Measurements from ENCODE around the gene GPC5.

DNA sequence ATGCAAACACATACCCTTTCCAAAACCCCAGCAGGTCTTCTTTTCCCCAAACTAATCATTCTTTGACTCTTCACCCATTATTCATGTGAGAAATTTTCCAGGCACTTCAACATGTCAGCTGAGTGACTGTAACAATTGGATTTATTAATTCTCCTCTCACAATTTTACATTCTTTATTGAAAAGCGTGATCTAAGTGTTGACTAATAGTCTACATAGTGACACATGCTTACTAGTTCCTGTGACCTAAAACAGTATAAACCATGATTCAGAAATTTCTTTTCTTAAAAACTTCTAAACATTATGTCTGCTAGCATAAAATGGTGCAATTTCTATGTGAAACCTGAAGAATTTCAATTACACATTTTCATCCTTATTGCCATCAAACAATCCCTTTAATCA, 532.3 kb downstream of the GPC5 start:
- no peak for TF ChIP-seq EZH2phosphoT487 (IDR thresholded peaks at IDR 0.05; ENCODE audit: insufficient read depth, low read depth)
- TF ChIP-seq EZH2 (IDR thresholded peaks at IDR 0.05; ENCODE audit: insufficient read depth, poor library complexity, severe bottlenecking), result no peak

Measured in GM23248 (cell line).